ENCODE data around the gene LCT. TPM values are rescaled to one million over a fixed set of nuclear protein-coding genes. Genes with fewer than 3 reads are reported as not detected.
"Not testable (repeated sequence)": the region's sequence is repeated elsewhere in the genome, so short reads cannot be mapped to it uniquely, and the experiment has no call there.

Gene LCT
- total RNA-seq, 6 experiments from 2014 or later, result 0.12 TPM; not detected in 5

DNA sequence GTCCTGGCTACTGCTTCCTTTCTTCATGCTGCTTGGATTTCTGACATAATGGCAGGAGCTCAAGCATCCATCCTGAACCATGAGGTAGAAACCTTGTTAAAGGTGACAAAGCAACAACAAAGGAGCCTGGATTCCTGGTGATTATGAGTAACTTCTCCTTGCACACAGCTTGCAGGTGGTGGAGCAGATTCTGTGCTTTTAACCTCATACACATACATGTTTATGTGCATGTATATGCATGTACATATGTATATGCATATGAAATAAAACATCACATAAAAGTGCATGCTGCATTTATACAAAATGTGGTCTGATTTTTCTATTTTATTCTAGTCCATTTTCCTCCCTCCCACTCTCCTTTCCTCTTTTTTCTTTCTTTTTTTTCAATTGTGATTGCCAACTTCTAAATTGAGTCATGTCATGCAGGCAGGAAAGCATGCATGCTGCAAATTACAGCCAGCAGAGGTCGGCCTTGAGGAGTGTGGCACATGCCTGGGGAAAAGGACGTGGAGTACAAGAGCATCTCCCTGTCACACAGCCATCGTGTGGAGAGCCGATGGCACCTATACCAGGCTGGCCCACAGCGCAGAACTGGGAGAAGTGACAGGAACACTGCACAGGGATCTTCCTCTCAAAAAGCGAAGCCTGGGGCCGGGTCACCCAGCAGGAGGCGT is 17.9 kb downstream of the LCT start:
- WGBS (ENCODE audit: insufficient coverage, low coverage, low lambda C conversion rate, missing lambda C conversion rate), result 24% methylated on average over 4 of the region's 8 CpGs
- Histone ChIP-seq H3K4me1 (no peaks in the 10 kb centered on the region), H3K4me3 (no peak overlapping the region), H3K36me3 (no peaks in the 10 kb centered on the region), H3K27ac (no peak overlapping the region), H3K27me3 (no peaks in the 10 kb centered on the region), H3K9me3 (no peaks in the 10 kb centered on the region)
- DNase-seq, result no peak
- intact Hi-C loops (cut with DNase I), result no loop called here
- TF ChIP-seq, protein P1, sequence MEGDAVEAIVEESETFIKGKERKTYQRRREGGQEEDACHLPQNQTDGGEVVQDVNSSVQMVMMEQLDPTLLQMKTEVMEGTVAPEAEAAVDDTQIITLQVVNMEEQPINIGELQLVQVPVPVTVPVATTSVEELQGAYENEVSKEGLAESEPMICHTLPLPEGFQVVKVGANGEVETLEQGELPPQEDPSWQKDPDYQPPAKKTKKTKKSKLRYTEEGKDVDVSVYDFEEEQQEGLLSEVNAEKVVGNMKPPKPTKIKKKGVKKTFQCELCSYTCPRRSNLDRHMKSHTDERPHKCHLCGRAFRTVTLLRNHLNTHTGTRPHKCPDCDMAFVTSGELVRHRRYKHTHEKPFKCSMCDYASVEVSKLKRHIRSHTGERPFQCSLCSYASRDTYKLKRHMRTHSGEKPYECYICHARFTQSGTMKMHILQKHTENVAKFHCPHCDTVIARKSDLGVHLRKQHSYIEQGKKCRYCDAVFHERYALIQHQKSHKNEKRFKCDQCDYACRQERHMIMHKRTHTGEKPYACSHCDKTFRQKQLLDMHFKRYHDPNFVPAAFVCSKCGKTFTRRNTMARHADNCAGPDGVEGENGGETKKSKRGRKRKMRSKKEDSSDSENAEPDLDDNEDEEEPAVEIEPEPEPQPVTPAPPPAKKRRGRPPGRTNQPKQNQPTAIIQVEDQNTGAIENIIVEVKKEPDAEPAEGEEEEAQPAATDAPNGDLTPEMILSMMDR (IDR thresholded peaks at IDR 0.05), result peak in 1 of 4 donors; percentile 3
- no peak for TF ChIP-seq POLR2A (IDR thresholded peaks at IDR 0.05)
- no peak for ATAC-seq

GRCh38 chr2:135817951-135818350 is 19.0 kb downstream of the LCT start:
- intact Hi-C loops (cut with DNase I), result no loop called here
- ATAC-seq, result no peak
- 64% methylated on average over 4 of the region's 4 CpGs for WGBS (ENCODE audit: insufficient coverage, low coverage, low lambda C conversion rate, missing lambda C conversion rate)
- Histone ChIP-seq H3K4me1 (no peaks in the 10 kb centered on the region), H3K9me3 (no peaks in the 10 kb centered on the region), H3K27ac (no peak overlapping the region), H3K27me3 (no peaks in the 10 kb centered on the region), H3K36me3 (no peaks in the 10 kb centered on the region), H3K4me3 (no peak overlapping the region)
- no peak for TF ChIP-seq POLR2A (IDR thresholded peaks at IDR 0.05)
- TF ChIP-seq, protein P1 (IDR thresholded peaks at IDR 0.05), result no peak
- DNase-seq, result no peak

DNA sequence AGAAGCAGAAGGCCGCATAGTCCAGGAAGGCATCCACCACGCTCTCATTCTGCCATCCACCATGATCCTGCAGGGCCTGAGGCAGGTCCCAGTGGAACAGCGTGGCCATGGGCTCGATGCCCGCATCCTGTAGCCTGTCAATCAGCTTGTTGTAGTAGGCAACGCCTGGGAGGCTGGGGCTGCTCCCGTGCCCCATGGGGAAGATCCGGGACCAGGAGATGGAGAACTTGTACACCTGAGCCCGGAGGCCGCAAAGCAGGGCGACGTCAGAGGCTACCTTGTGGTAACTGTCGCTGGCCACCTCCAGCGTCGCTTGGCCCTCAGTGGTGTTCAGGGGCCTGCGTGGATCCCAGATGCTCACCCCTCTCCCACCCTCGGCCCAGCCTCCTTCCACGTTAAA is 19.5 kb downstream of the LCT start:
- no peaks in the 10 kb centered on the region for H3K4me1 ChIP-seq
- H3K36me3 ChIP-seq, result no peaks in the 10 kb centered on the region
- DNase-seq (no peak), ATAC-seq (no peak)
- intact Hi-C loops (cut with DNase I), result no loop called here
- no peaks in the 10 kb centered on the region for H3K27me3 ChIP-seq
- H3K4me3 ChIP-seq, result no peak overlapping the region
- WGBS (ENCODE audit: insufficient coverage, low coverage, low lambda C conversion rate, missing lambda C conversion rate), result no CpG with 5 or more reads among the region's 18 CpGs
- TF ChIP-seq POLR2A (IDR thresholded peaks at IDR 0.05), result no peak
- no peaks in the 10 kb centered on the region for H3K9me3 ChIP-seq
- H3K27ac ChIP-seq, result no peak overlapping the region

GRCh38 chr2:135815269-135815668 is 21.7 kb downstream of the LCT start:
- no peaks in the 10 kb centered on the region for H3K36me3 ChIP-seq
- WGBS (ENCODE audit: insufficient coverage, low coverage, low lambda C conversion rate, missing lambda C conversion rate), result 71% methylated on average over 3 of the region's 3 CpGs
- no peak for ATAC-seq
- no peak overlapping the region for H3K27ac ChIP-seq
- no peaks in the 10 kb centered on the region for H3K27me3 ChIP-seq
- DNase-seq, result no peak
- no peaks in the 10 kb centered on the region for H3K4me1 ChIP-seq
- H3K4me3 ChIP-seq, result no peak overlapping the region
- H3K9me3 ChIP-seq, result no peaks in the 10 kb centered on the region
- TF ChIP-seq, protein P1 (IDR thresholded peaks at IDR 0.05), result no peak
- intact Hi-C loops (cut with DNase I), result no loop called here

DNA sequence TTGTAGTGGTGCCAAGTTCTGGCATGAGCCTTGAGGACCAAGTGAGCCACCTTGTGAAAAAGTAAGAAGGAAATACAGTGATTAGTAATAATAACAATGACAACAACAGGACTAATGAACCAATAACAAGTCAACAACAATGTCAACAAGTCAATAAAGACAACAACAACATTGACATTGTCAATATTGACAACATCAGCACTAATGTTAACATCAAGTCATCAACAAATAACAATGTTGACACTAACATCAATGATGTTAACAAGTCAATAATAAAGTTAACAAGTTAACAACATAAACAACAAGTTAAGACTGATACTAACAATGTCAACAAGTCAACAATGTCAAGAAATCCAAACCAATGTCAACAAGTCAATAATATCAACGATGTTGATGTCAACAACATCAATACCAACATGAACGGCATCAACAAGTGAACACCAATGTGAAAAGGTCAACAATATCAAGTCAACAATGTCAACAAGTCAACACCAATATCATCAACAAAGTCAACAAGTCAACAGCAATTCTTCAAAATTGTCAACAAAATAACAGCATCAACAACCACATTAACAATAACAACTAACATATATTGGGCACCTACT is 24.0 kb downstream of the LCT start:
- TF ChIP-seq, protein P1 (IDR thresholded peaks at IDR 0.05), result no peak
- no peak for TF ChIP-seq POLR2A (IDR thresholded peaks at IDR 0.05)
- H3K27me3 ChIP-seq, result no peaks in the 10 kb centered on the region
- no peak overlapping the region for H3K27ac ChIP-seq
- no peaks in the 10 kb centered on the region for H3K9me3 ChIP-seq
- H3K4me1 ChIP-seq, result no peaks in the 10 kb centered on the region
- H3K36me3 ChIP-seq, result no peaks in the 10 kb centered on the region
- intact Hi-C loops (cut with DNase I), result no loop called here
- ATAC-seq (no peak), DNase-seq (no peak)
- no peak overlapping the region for H3K4me3 ChIP-seq
- WGBS (ENCODE audit: insufficient coverage, low coverage, low lambda C conversion rate, missing lambda C conversion rate), result 39% methylated on average over 2 of the region's 2 CpGs

GRCh38 chr2:135807874-135808273 is 29.1 kb downstream of the LCT start:
- H3K27ac ChIP-seq; H3K27me3 ChIP-seq; H3K36me3 ChIP-seq; H3K4me3 ChIP-seq; intact Hi-C loops (cut with DNase I); DNase-seq; ATAC-seq; H3K4me1 ChIP-seq; H3K9me3 ChIP-seq: not testable (repeated sequence)
- WGBS (ENCODE audit: insufficient coverage, low coverage, low lambda C conversion rate, missing lambda C conversion rate), result 73% methylated on average over 2 of the region's 3 CpGs
